ENCODE measurements around the gene IMMP2L.

- TF ChIP-seq CTCF (conservative IDR thresholded peaks at IDR 0.05) (peak; percentile 9; the same call in 1 of the 2 replicates), ZFX (IDR thresholded peaks at IDR 0.05) (no peak)
These were observed 32.6 kb downstream of the IMMP2L start for GRCh38 chr7:111529507-111530355.

All from C4-2B (cell line).